Esophagus squamous epithelium (tissue), 4 donors: ENCODE measurements around the gene CD27.

ENCODE experiments used
- POLR2A ChIP-seq, 4 donors: fragments of 450-650 bp; IDR thresholded peaks; one replicate each; pipeline ENCODE4 v1.6.1; 2017; ENCODE audit warnings: antibody characterized with exemption in 4 of 4, mild to moderate bottlenecking in 4 of 4, moderate library complexity in 3 of 4
- TF ChIP-seq, protein P1 (sequence below), 6 experiments: fragments of 450-650 bp in 4 of 6; fragments of 200-600 bp in 2 of 6; sonication (generic) in 2 of 6; IDR thresholded peaks; one replicate each; pipeline ENCODE4 v1.5.1; 2016 to 2019; ENCODE audit warnings: antibody characterized with exemption in 6 of 6, mild to moderate bottlenecking in 4 of 6, moderate library complexity in 4 of 6

DNA sequence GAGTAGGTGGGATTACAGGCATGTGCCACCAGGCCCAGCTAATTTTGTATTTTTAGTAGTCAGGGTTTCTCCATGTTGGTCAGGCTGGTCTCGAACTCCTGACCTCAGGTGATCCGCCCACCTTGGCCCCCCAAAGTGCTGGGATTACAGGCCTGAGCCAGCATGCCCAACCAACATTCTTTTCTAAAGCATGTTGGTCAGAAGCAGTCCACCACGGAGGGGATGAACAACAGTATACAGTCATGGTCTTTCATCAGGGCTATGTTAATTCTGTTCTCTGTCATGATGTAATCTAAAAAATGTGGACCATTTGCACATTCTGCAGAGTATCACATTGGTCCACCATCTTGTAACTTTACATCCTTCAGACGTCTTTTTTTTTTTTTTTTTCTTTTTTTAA, 44.7 kb downstream of the CD27 start:
- TF ChIP-seq, protein P1, sequence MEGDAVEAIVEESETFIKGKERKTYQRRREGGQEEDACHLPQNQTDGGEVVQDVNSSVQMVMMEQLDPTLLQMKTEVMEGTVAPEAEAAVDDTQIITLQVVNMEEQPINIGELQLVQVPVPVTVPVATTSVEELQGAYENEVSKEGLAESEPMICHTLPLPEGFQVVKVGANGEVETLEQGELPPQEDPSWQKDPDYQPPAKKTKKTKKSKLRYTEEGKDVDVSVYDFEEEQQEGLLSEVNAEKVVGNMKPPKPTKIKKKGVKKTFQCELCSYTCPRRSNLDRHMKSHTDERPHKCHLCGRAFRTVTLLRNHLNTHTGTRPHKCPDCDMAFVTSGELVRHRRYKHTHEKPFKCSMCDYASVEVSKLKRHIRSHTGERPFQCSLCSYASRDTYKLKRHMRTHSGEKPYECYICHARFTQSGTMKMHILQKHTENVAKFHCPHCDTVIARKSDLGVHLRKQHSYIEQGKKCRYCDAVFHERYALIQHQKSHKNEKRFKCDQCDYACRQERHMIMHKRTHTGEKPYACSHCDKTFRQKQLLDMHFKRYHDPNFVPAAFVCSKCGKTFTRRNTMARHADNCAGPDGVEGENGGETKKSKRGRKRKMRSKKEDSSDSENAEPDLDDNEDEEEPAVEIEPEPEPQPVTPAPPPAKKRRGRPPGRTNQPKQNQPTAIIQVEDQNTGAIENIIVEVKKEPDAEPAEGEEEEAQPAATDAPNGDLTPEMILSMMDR (IDR thresholded peaks at IDR 0.05) = no peak
- no peak for TF ChIP-seq POLR2A (IDR thresholded peaks at IDR 0.05)
